Common myeloid progenitor, CD34-positive (primary cell): Measurements from ENCODE around the gene CUL2.

ENCODE experiments used
- CTCF ChIA-PET: fragments of 350-600 bp; sonication (Branson Sonifier 250); formaldehyde crosslinking; loops from one replicate; lab custom pipeline; 2021; ENCODE audit warnings: antibody characterized with exemption; lab: Charles Lee
- POLR2A ChIA-PET: fragments of 350-600 bp; sonication (Branson Sonifier 250); formaldehyde crosslinking; loops from one replicate; lab custom pipeline; 2021; ENCODE audit warnings: antibody characterized with exemption; lab: Charles Lee
- DNase-seq, 3 donors: peaks; one replicate each; pipeline versions ENCODE4 v3.0.0 to v3.0.0-alpha.2; 2013
- H3K27ac ChIP-seq, 2 experiments: 1 replicate in 1 of 2; 2 replicates in 1 of 2; pipeline ENCODE4 v1.7.0; 2013; ENCODE audit warnings: inconsistent platforms in 2 of 2, low read length in 2 of 2, mild to moderate bottlenecking in 2 of 2, low read depth in 1 of 2, moderate library complexity in 1 of 2; ENCODE audit not compliant: severe bottlenecking in 2 of 2, insufficient read depth in 1 of 2, poor library complexity in 1 of 2
- H3K27me3 ChIP-seq, 5 experiments: replicated peaks in 2 of 5; 1 replicate in 3 of 5; 2 replicates in 2 of 5; pipeline versions ENCODE4 v1.6.1 to v1.7.0; 2013; ENCODE audit warnings: low read length in 4 of 5, mild to moderate bottlenecking in 2 of 5, moderate library complexity in 2 of 5, inconsistent platforms in 1 of 5; ENCODE audit not compliant: insufficient read depth in 5 of 5, control insufficient read depth in 4 of 5
- H3K36me3 ChIP-seq, 4 experiments: 1 replicate in 2 of 4; 2 replicates in 2 of 4; pipeline versions ENCODE4 v1.6.1 to v1.7.0; 2013; ENCODE audit warnings: low read length in 3 of 4, control low read depth in 1 of 4, mild to moderate bottlenecking in 1 of 4; ENCODE audit not compliant: control insufficient read depth in 4 of 4, insufficient read depth in 4 of 4
- H3K4me1 ChIP-seq, 4 experiments: 1 replicate in 3 of 4; 2 replicates in 1 of 4; pipeline versions ENCODE4 v1.6.1 to v1.7.1; 2013; ENCODE audit warnings: low read length in 3 of 4, mild to moderate bottlenecking in 3 of 4, control low read depth in 1 of 4, inconsistent platforms in 1 of 4, moderate library complexity in 1 of 4; ENCODE audit not compliant: control insufficient read depth in 4 of 4, insufficient read depth in 4 of 4; ENCODE audit errors: control extremely low read depth in 1 of 4
- H3K4me3 ChIP-seq, 7 experiments: 1 replicate in 4 of 7; 2 replicates in 3 of 7; pipeline versions ENCODE4 v1.5.1 to v1.7.0; 2013; ENCODE audit warnings: mild to moderate bottlenecking in 7 of 7, low read length in 6 of 7, moderate library complexity in 6 of 7, inconsistent platforms in 2 of 7, low read depth in 2 of 7, control low read depth in 1 of 7; ENCODE audit not compliant: insufficient read depth in 4 of 7, control insufficient read depth in 1 of 7; ENCODE audit errors: extremely low read depth in 1 of 7
- H3K9me3 ChIP-seq, 5 experiments: 1 replicate in 4 of 5; 2 replicates in 1 of 5; pipeline versions ENCODE4 v1.6.1 to v1.7.1; 2013; ENCODE audit warnings: low read length in 4 of 5, mild to moderate bottlenecking in 2 of 5, inconsistent platforms in 1 of 5, low read depth in 1 of 5, moderate library complexity in 1 of 5; ENCODE audit not compliant: control insufficient read depth in 4 of 5, insufficient read depth in 2 of 5; ENCODE audit errors: control extremely low read depth in 1 of 5
- whole genome bisulfite sequencing: methylation state at CpG from one replicate; pipeline ENCODE4 v1.1.5; 2013; ENCODE audit not compliant: insufficient coverage; 5-methylcytosine and 5-hydroxymethylcytosine counted together

Gene CUL2

DNA sequence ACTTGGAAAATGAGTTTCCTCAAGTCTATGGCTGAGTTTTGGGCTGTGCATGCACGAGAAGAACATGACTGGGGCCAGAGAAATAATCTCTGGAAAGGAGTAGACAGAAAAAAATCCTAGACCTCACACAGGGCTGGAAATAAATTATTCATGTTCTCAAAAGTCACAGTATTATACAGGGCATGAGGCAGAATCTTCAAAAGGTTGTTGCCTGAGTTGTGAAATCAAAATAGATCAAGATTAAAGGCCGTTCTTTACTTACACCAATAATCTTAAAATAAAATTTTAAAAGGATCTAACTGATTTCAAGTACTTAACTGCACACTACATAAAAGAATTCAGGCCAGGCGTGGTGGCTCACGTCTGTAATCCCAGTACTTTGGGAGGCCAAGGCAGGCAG lies 22.4 kb upstream of the CUL2 start:
- ChIA-PET CTCF (no interaction called here), POLR2A (no interaction called here)
- Histone ChIP-seq H3K27ac (no peak overlapping the region), H3K9me3 (no peaks in the 10 kb centered on the region), H3K36me3 (no peaks in the 10 kb centered on the region), H3K4me3 (no peak overlapping the region), H3K27me3 (no peaks in the 10 kb centered on the region), H3K4me1 (no peaks in the 10 kb centered on the region)
- no peak for DNase-seq
- 100% methylated on average over 4 of the region's 4 CpGs for WGBS

DNA sequence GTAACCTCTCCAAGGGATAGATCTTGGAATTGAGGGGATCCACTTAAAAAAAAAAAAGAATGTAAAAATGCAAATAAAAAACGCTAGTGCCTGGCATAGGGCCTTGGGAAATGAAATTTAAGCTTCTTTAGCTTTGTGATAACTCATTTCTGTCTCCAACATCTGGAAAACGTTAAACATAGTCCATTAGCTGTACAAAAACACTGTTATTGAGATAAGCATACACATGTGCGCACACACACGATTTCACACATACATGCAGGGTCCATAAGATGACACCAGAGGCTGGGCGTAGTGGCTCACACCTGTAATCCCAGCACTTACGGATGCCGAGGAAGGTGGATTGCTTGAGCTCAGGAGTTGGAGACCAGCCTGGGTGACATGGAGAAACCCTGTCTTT lies 13.7 kb upstream of the CUL2 start:
- POLR2A ChIA-PET, result no interaction called here
- 95% methylated on average over 5 of the region's 7 CpGs for WGBS
- DNase-seq, result no peak
- Histone ChIP-seq H3K27ac (no peak overlapping the region), H3K36me3 (no peaks in the 10 kb centered on the region), H3K4me3 (no peak overlapping the region), H3K9me3 (no peaks in the 10 kb centered on the region), H3K4me1 (no peaks in the 10 kb centered on the region), H3K27me3 (peaks cover 0 to 3% (median 0%) of the 10 kb centered on the region in 5 experiments)
- CTCF ChIA-PET, result no interaction called here

DNA sequence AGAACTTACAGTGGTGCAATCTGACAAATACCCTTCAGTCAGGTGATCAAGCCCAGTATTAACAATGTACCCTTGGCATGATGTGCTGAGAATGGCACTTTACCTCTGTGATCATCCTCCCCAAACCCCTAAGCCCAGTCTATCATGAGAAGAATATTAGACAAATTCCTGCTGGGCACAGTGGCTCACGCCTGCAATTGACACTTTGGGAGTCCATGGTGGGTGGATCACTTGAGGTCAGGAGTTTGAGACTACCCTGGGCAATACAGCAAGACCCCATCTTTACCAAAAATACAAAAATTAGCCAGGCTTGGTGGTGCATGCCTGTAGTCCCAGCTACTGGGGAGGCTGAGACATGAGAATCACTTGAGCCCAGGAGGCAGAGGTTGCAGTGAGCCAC lies 7.4 kb upstream of the CUL2 start:
- H3K9me3 ChIP-seq, result peaks cover 0 to 5% (median 0%) of the 10 kb centered on the region in 5 experiments
- H3K27me3 ChIP-seq, result peaks cover 0 to 5% (median 0%) of the 10 kb centered on the region in 5 experiments
- H3K27ac ChIP-seq, result no peak overlapping the region
- CTCF ChIA-PET, result interaction anchor here (1.3 kb wide), 1 partner anchor 145 kb away, joined by 3 read pairs; no protein-coding TSS in a partner anchor
- no peak overlapping the region for H3K4me3 ChIP-seq
- no peaks in the 10 kb centered on the region for H3K4me1 ChIP-seq
- POLR2A ChIA-PET, result no interaction called here
- no peaks in the 10 kb centered on the region for H3K36me3 ChIP-seq
- DNase-seq, result no peak
- no CpG with 5 or more reads among the region's 1 CpG for whole genome bisulfite sequencing

DNA sequence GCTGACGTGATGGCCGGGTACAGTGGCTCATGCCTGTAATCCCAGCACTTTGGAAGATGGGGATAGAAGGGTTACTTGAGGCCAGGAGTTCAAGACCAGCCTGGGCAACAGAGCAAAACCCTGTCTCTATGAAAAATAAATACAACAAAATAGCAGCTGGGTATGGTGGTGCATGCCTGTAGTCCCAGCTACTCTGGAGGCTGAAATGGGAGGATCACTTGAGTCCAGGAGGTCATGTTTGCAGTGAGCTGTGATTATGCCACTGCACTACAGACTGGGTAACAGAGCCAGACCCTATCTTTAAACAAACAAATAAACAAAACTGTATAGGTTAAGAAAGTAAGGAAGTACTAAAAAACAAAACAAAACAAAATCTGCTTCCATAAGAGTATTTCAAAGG lies 6.2 kb upstream of the CUL2 start:
- Histone ChIP-seq H3K27me3 (peaks cover 0 to 5% (median 0%) of the 10 kb centered on the region in 5 experiments), H3K4me1 (no peaks in the 10 kb centered on the region), H3K4me3 (no peak overlapping the region), H3K9me3 (peaks cover 0 to 5% (median 0%) of the 10 kb centered on the region in 5 experiments), H3K27ac (no peak overlapping the region), H3K36me3 (no peaks in the 10 kb centered on the region)
- CTCF ChIA-PET, result interaction anchor here (1.3 kb wide), 1 partner anchor 146 kb away, joined by 3 read pairs; no protein-coding TSS in a partner anchor
- POLR2A ChIA-PET, result no interaction called here
- no CpG with 5 or more reads among the region's 2 CpGs for WGBS
- no peak for DNase-seq

DNA sequence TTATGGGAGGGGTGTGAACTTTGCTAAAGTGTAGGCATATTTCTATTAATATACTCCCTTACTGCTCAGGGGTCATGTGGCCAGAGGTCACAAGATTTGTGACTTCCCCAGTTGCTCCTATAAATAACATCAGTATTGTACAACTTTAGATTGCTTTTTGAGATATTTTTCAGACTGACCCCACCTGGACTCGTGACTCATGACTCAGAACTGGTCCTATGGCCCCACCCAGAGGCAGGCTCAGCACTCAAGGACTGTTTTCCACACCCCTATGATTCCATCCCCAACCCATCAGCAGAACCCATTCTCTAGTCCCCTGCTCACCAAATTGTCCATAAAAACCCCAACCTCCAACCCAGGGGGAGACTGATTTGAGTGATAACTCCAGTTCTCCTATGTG lies 2.7 kb upstream of the CUL2 start:
- ChIA-PET CTCF (no interaction called here), POLR2A (no interaction called here)
- H3K36me3 ChIP-seq, result peaks cover 0 to 2% (median 0%) of the 10 kb centered on the region in 4 experiments
- H3K4me1 ChIP-seq, result peaks cover 14 to 20% (median 15%) of the 10 kb centered on the region in 4 experiments
- H3K27ac ChIP-seq, result no peak overlapping the region
- no peak overlapping the region for H3K4me3 ChIP-seq
- WGBS, result no CpG with 5 or more reads among the region's 1 CpG
- peak in 2 of 3 donors; percentile 7 to 10 for DNase-seq
- H3K9me3 ChIP-seq, result peaks cover 0 to 5% (median 0%) of the 10 kb centered on the region in 5 experiments
- peaks cover 0 to 3% (median 0%) of the 10 kb centered on the region in 5 experiments for H3K27me3 ChIP-seq

DNA sequence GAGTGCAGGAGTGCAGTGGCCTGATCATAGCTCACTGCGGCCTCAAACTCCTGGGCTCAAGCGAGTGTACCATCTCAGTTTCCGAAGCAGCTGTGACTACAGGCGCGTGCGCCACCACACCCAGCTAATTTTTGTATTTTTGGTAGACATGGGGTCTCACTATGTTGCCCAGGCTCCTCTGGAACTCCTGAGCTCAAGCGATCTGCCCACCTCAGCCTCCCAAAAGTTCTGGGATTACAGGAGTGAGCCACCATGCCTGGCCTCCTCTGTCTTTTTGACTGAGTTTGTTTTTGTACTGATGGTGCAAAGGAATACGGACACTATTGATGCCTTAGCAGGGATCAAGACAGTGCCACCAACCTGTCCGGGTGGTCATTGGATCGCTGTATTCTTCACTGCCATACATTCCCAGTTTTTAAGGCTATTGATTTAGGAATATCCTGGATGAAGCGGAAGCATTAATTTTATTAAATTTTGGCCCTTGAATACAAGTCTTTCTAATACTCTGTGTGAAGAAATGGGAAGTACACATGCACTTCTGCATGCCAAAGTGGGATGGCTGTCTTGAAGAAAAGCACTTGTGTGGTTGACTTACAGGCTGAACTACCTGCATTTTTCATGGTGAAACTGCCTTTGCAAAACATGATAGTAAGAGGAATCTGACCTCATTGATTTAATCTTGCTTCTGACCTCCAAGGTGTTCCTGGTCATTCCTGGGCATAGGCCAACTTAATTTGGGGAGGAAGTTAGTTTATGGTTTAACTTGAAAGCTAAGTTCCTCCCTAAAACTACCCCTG lies 2.1 kb upstream of the CUL2 start:
- WGBS, result 98% methylated on average over 6 of the region's 11 CpGs
- ChIA-PET CTCF (interaction anchor here (0.6 kb wide), 1 partner anchor 271 kb away, joined by 3 read pairs; no protein-coding TSS in a partner anchor), POLR2A (no interaction called here)

DNA sequence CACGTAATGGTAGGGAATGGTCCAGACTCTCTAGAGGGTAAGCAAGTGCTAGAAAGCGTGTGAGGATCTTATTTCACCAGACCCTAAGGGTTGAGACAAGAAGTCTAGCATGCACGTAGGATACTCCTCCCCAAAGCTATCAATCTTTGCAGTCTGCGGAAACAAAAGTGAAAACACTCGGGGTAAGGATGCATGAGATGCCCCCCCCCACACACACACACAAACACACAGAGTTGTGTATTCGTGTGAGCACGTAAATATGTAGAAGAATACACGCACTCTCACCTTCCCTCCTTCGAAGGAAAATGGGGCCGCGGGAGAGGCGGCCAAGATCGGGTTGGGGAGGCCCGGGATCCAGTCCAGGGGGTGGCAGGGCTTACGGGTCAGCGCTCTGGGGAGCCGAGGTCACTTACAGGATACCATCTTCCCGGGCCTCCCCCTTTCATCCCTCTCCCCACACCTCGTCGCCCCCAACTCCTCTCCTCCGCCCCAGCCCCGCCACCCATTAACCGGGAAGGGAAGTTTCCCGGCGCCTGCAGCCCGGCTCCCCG lies 455 bp downstream of the CUL2 start:
- WGBS, result 0% methylated on average over 7 of the region's 27 CpGs
- CTCF ChIA-PET, result no interaction called here
- peaks cover 14 to 22% (median 17%) of the 10 kb centered on the region in 4 experiments for H3K4me1 ChIP-seq
- POLR2A ChIA-PET, result interaction anchor here (1.0 kb wide), 1 partner anchor 12 kb away, joined by 4 read pairs; no protein-coding TSS in a partner anchor
- H3K36me3 ChIP-seq, result peaks cover 0 to 8% (median 0%) of the 10 kb centered on the region in 4 experiments
- H3K4me3 ChIP-seq, result peak overlapping the region; percentile 51 to 87 (median 83)
- DNase-seq, result peak in 2 of 3 donors; percentile 63 to 76
- H3K9me3 ChIP-seq, result peaks cover 0 to 5% (median 0%) of the 10 kb centered on the region in 5 experiments
- peak overlapping the region; percentile 61 to 98 for H3K27ac ChIP-seq
- no peaks in the 10 kb centered on the region for H3K27me3 ChIP-seq

More for the DNA sequence above, 2.1 kb upstream of the CUL2 start:
- H3K36me3 ChIP-seq, result peaks cover 0 to 8% (median 0%) of the 10 kb centered on the region in 4 experiments
- peaks cover 0 to 5% (median 0%) of the 10 kb centered on the region in 5 experiments for H3K9me3 ChIP-seq
- peaks cover 0 to 3% (median 0%) of the 10 kb centered on the region in 5 experiments for H3K27me3 ChIP-seq
- no peak overlapping the region for H3K4me3 ChIP-seq
- no peak overlapping the region for H3K27ac ChIP-seq
- DNase-seq, result no peak
- H3K4me1 ChIP-seq, result peaks cover 14 to 22% (median 17%) of the 10 kb centered on the region in 4 experiments
